Measurements from ENCODE around the gene EP400.
"Not testable (repeated sequence)": the region's sequence is repeated elsewhere in the genome, so short reads cannot be mapped to it uniquely, and the experiment has no call there.

Gene EP400

DNA sequence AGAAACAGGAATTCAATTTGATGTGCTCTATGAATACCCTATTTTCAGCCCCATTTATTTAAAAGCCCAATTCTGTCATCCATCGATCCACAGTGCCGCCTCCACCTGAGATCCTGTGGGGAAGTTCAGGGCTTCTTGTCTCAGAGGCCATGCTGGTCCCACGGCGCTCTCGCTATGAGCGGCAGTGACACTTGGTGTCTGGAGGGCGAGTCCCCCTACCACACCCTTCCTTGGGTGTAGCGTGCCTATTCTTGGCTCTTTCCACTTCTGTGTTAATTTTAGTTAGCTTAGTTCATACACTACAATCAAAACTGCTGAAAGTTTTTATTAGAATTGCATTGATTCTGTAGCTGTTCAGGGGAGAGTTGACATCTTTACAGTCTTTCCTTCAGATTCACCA, 120.6 kb downstream of the EP400 start:
- DNase-seq: no peak

DNA sequence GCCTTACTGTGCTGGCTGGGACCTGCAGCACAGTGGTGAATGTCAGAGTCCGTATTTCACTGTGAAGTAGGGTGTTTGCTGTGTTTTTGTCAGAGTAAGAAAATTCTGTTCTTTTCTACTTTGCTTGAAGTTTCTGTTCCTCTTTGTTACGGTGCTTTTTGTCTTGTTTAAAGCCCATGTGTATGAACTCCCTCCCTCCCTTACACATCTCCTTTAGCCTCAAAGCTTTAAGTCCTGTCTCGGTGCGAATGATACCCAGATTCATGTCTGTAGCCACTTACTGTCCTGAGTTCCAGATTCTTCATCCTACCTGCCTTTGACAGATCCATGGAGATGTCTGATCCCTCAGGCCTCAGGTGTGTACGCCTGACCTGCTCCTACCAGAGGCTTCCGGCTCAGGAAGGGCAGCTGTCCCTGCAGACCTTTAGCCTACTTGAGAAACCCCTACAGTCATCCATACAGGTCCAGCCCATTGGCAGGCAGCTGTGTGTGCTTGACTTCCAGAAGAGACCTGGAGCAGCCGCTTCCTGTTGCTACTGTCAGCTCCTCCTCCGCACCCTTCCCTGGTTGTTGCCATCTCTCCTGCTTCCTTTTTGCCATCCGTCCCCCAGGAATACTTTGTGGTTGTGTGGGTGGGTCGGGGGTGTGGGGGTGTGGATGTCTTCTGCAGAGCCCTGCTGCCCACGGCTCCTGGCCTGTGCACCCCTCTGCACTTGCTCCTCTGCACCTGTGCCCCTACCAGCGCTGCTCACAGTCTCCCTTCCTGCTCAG, 121.5 kb downstream of the EP400 start:
- DNase-seq: no peak

DNA sequence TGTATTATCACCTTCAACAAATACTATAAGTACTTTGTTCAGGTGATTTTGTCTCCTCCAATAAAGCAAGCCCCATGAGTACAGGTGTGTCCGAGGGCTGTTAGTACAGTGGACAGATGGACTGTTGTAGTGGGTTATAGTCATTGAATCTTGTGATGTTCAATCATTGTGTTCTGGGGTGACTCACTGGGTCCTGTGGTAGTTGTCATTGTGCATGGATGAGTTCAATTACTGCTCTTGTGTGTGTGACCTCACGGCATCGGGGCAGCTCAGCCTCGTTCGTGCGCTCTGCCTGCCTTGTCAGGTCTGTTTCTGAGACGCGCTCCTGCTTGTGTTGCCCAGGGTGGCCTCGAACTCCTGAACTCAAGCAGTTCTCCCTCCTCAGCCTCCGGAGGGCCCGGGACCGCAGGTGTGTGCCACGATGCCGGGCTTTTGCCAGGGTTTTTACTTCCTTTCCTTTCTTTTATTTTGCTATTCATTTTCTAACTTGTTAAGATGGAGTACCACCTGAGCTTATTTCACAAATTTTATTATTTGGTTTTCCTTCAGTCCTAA, 122.2 kb downstream of the EP400 start:
- no peak for DNase-seq

DNA sequence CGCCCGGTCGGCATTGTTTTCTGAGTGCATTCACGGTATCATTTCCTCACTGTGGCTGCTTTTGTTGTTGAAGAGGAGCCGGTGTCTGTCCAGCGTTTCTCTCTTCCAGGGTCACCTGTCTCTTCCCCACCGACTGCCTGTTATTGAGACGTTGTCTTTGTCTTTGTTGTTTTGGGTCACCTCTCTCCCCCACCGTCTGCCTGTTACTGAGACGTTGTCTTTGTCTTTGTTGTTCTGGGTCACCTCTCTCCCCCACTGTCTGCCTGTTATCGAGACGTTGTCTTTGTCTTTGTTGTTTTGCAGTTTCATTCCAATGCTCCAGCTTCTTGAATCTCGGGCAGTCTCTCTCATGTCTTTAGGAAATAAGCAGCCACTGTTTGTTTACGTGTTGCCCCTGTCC, 124.5 kb downstream of the EP400 start:
- no peak for DNase-seq

DNA sequence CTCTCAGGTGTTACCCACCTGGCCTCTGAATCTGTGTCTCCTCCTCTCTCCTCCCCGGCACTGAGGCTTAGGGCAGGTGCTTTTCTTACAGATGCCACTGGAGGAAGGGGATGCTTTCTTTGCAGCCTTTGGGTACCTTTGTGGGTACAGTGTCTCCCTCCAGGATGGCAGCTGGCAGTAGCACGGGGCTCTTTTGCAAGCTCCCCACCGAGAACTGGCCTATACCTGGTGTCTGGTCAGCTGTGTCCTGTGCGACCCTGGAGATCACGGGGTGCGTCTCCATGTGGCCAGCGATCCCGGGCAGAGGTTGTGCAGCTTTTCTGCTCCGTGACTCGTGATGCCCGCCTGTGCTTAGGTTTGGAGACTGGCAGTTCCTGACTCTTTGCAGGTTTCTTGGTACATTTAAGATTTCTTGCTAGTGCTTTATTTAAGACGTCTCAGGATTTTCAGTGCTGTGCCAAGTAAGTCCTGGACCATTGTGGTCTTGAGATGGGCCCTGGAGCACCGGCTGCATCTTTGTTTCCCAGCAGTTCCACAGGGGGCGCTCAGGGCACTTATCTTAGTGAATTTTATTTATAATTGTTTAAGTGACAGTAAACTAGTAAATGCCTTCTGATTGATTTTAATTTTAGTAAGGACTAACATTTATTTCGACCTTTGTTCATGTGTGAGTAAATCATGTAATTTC, 125.4 kb downstream of the EP400 start:
- DNase-seq: no peak

DNA sequence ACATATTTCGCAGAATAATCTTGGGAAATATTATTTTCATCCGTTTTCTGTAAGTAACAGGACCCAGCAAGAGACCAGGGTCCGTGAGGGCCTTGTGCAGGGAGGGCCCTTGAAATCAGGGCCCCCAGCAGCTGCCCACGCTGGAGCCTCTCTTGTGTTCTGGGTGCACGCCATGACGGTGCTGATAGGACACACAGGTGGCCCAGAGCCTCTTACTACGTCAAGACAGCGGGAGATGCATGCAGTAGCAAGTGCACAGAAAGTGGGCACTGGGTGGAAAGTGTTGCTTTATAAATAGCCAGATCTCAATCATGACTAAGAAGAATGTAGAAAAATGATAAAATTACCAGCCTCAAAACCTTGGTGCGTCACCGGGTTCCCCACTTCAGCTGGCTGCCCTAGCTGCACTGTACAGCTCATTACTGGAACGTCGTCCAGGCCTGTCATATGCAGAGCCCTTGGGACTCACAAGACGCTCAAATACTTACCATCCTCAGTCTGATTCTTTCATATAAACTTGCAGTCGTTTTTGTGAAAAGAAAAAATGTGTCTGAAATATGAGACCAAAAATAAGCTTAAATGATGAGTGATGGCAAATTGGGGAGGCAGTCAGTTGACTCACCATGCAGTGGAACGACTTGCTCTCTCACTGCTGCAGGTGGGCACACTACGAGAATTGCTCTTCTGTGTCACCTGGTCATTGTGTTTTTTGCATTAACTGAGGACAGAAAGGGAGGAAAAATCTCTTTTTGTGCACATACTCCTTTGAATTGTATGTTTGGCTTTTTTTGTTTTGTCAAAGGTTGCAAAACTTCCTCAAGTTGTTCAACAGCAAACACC, 126.2 kb downstream of the EP400 start:
- no peak for DNase-seq

DNA sequence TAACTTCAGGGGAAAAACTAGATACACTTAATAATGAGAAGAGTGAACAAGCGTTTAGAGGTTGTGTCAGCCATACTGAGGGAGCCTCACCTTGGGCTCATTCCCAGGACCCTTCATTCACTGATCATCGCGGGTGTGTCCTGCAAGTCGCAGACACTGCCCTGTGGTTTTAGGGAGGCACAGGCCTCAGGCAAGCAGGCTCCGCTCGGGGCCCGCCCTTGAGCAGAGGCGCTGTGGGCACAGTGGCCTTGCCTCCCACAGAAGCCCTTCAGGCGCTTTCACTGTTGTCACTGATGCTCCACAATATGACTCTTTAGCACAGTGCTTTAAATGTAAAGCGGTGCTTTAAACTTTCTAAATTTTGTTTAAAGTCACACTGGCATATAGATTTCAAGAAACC, 127.0 kb downstream of the EP400 start:
- no peak for DNase-seq

DNA sequence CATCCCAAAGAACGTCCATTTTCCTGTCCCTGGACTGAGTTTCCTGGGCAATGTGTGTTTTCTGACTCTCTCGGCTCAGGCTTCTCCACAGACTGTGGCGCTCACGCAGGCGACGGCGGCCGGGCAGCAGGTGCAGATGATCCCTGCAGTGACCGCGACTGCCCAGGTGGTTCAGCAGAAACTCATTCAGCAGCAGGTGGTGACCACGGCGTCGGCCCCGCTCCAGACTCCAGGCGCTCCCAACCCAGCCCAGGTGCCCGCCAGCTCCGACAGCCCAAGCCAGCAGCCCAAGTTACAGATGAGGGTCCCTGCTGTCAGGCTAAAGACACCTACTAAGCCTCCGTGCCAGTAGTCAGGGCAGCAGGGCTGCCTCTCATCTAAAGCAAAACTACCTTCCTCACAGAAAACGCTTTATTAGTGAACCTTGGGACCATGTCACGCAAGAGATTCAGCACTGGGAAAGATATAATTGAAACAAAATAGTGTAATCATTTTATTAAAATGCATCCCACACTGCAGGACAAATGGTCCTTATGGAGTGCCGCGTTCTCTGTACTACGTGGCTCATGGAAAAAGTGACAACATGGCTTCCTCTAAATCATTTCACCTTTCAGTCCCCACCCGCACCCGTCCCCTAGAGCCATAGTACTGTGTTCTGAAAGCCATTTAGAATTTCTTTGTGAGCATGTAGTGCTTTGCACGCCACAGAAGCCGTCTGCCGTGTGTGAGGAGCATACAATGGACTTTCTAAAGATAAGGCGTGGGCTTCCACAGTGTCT, 127.8 kb downstream of the EP400 start:
- DNase-seq: no peak

DNA sequence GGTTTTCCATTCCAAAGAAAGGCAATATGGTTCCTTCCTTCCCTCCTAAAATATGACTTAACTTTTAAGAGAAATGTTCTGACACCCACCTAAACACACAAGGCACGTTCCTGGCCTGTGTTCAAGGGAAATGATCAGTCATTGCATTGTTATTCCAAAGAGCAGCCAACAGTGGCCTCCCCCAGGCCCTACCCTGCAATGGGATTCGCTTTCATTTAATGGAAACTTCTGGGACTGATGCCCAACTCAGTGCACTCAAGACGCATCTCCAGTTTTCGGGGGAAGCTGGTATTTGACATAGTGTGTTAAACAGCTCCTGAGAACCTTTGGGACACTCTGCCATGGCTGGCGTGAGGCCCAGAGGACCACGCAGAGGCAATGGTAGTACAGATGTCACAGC, 128.4 kb downstream of the EP400 start:
- DNase-seq: no peak

DNA sequence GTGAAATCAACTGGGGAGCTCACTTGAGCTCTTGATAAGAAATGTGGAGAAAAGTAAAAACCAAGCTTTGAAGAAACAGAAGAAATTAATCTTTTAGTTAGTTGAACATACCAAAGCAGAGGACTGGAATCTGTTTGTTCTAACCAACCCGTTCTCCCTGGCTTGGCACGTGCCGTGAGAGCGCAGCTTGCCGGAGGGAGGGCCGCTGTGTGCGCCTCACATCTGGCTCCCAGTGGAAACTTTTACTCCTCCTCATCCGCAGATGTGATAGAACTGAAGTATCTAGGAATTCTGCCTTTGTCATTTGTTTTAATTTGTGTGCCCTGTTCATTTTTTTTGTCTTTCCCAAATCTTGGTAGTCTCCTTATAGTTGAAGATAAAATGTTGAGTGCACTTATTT, 129.5 kb downstream of the EP400 start:
- DNase-seq: no peak

DNA sequence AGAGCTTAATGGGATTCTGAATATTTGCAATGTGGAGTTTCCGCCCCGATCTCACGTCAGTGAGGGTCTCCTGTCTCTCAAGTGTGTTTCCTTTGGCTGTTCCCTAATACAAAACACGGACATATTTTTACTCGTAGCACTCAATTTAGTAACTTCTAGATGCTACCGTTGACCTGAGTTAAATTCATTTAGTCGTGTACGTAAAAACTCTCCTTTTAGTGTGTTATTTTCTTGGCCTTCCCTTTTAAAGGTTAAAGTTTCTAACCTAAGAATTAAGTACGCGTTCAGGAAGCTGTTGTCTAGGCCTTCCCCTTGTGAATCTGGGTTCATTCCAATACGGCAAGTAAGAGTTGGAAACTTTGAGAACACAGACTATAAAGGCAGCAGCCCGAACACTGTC, 130.0 kb downstream of the EP400 start:
- DNase-seq: no peak

DNA sequence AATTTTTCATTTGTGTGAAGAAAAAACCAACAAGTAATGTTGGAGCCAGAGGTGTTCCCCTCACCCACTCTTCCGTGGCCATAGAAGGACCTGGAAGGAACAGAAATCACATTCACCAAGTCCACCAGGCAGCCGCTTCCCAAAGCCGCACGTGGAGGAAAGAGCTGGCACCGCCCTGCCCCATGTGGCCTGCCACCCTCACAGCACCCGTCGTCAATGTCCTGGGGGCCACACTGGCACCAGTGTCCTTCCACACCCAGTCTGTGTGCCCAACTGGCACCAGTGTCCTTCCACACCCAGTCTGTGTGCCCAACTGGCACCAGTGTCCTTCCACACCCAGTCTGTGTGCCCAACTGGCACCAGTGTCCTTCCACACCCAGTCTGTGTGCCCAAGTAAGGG, 130.8 kb downstream of the EP400 start:
- not testable (repeated sequence) for DNase-seq

DNA sequence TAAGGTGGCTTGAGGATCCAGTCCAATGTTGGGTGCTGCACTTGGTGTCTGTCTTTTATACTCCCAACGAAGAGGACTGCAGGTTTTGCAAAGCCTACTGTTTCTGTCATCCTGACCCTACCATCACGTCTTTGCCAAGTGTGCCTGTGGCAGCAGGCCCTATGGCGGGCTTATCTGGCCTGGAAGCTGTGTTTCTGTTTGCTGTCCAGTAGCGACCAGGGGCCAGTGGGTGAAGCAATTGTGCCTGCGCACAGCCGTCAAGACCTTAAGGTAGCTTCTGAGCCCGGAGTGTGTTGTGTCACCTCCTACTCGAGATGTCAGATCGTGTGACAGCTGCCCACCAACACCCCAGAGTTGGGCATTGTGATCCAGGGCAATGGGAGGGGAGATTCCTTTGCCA, 131.7 kb downstream of the EP400 start:
- DNase-seq: no peak

DNA sequence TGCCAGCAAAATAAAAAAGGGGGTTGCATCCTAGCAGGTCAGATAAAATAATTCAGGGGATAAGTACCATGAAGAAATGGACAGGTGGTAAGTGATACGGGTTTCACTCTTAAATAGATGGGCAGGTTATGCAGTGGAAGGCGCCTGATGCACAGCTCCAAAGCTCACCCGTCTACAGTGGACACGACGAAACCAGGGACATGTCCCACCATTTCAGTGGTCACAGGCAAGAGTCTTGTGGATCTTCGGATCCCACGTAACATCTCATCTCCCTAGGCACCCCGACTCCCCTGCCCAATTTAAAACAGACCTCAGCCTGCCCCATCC, 133.8 kb downstream of the EP400 start:
- DNase-seq: no peak

DNA sequence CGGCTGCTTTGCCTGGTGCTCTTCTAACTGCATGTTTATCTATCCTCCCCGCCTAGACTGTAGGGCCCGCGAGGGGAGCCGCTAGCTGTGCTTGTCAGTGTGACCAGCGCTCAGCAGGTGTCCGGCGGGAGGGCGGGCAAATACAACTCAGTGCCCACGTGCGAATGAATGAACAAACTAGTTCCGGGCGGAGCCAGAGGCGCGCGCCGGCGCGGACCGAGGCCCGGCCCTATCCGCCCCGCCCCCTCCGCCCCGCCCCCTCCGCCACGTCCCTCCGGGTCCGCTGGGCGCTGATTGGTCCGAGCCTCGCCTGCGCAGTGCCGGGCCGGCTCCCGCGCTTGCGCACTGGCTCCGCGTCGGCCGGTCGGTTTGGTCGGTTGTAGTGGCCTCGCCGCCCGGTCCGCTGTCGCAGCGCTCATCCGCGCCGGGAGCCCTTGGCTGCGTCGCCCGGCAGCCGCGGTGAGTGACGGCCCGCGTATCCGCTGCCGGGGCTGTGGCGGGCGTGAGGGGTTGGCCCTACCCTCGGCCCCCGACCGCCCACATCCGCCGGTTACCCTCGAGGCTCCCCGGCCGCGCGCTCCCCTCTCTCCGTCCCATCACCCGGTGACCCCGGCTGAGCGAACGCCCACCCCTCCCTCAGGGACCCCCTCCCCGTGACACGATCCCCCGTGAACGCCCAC, 134.3 kb downstream of the EP400 start:
- DNase-seq: peak; percentile 81

DNA sequence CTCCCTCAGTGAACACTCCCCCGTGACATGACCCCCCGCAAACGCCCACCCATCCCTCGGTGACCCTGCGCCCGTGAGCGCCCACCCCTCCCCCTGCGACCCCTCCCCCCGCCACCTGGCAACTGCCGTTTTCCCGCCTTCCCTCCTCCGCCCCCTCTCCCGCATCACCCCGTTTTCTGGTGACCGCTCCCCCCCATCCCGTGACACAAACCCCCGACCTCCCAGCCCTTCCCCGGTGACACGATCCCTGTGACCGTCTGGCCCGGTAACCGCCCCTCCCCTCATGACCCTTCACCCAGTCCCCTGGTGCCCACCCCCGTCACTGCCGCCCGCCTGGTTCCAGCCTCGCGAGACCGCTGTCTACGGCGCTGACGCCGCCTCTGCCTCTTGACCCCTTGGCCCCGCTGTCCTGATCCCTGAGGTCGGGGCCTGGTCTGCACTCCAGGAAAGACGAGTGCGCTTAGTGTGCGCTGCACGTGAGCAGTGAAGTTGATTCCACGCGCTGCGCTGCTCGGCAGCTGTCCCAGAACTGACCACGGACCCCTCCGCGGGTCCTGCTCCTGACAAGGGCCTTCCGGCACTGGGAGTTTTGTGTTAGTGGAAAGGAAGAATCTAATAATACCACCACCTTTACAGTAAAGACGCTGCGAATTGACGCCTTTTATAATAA, 135.0 kb downstream of the EP400 start:
- DNase-seq: no peak

DNA sequence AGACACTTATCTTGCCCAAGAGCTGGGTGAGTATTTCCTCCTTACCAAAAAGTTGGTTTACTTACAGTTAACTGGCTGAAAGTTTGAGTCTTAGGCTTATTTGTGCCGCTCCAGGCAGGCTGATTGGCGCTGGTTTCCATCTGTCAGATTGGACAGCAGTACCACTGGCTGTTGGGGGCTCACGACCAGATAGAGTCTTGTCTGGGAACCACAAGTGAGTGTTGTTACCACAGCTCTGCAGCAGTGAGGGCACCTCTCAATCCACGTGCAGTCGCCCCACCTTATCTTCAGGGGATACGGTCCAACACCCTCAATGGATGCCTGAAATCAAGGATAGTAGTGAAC, 135.5 kb downstream of the EP400 start:
- no peak for DNase-seq

DNA sequence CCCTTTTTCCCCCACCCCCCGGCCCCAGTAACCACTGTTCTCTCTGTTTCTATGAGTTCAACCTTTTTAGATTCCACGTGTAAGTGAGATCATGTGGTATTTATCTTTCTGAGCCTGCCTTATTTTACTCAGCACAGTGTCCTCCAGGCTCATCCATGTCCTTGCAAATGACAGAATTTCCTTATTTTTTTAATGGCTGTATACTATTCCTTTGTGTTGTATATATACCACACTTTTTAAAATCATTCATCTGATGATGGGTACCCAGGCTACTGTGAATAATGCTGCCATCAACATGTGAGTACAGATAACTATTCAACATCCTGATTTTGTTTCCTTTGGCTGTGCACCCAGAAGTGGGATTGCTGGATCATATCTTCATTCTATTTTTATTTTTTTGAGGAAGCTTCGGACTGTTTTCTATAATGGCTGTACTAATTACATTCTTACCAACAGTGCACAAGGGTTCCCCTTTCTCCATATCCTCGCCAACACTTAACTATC, 139.7 kb downstream of the EP400 start:
- DNase-seq: no peak

DNA sequence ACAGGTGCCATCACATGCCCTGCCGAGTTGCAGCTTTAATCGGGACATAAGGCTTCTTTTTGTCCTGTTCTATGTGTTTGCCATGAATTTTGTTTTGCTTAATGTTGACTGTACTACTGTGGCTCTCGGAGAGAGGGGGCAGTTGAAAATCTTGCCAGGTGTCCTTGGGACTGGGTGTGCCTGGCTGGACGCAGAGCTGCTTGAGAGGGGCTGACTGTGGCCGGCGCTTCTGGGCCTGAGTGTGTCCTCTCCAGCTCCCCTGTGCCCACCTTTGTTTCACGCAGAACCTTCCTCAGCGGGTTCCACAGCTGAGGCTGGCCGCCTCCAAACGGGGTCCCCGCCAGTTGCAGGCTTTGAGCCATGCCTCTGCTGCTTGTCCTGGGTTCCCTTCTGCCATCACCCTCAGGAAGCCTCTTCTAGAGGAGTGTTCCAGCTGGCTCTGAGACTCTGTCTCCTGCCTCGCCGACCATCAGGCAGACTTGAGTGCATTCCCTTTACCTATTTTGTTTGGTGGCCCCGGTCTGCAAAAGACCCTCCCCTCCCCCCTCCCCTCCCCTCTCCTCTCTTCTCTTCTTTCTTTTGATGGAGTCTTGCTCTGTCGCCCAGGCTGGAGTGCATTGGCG, 144.6 kb downstream of the EP400 start:
- no peak for DNase-seq

DNA sequence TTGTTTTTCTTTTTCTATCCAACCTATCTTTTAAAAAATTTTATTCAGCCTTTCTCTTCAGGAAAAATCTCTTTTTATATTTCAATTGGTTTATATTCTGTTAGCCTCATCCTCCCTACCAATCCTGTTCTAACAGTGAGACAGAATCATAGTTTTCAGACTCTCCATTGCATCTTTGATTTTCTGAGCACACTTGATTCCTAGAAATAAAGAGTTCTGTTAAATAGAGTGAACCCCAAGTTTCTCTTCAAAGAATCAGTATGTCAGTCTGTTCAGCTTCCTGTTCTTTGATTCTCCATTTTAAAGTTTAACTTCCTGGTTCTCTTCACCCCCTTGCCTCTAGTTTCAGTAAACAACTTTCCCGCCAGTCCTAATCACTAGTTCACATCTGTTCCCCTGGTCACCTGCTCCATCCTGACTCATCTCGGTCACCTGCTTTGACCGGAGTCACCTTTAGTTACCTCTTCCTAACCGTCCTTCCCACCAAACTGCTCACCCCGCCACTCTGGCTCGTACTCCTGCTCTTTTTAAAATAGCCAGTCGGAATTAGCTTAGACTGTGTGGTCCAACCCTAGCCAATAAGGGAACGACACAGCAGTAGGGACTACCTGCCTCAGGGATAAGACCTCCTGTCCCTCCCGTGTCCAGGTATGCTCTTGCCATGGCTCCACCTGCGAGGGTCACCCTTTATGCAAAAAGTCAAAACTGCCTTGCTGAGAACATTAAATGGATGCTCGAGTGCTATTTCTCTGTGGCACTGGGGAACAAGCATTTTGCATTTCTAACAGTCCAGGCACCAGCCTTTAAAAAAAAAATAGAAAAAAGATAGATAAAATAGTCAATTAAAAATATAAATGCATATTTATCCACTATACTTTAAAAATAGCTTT, 146.0 kb downstream of the EP400 start:
- DNase-seq: no peak
